Endothelial cell of umbilical vein (primary cell): Measurements from ENCODE around the gene ALDH2. TPM values are rescaled to one million over a fixed set of nuclear protein-coding genes. Genes with fewer than 3 reads are reported as not detected.

Experiments used
- BruUV-seq: library from RNA; stranded (reverse); fragments of 400-500 nt; replicated peaks from 2 replicates; lab custom pipeline; 2021; lab: Mats Ljungman, UMichigan
- CTCF ChIA-PET: fragments of 300-600, 350-600 bp; sonication (Branson Sonifier 250); formaldehyde crosslinking; loops from one replicate; lab custom pipeline; 2021; ENCODE audit warnings: antibody characterized with exemption, inconsistent platforms; lab: Charles Lee
- POLR2A ChIA-PET: fragments of 300-600, 350-600 bp; sonication (Branson Sonifier 250); formaldehyde crosslinking; loops from one replicate; lab custom pipeline; 2021; ENCODE audit warnings: antibody characterized with exemption, inconsistent platforms; lab: Charles Lee
- DNase-seq: peaks from one replicate; pipeline ENCODE4 v3.0.0-alpha.2; 2011; ENCODE audit warnings: low read depth, low spot score
- FAIRE-seq: peaks from 2 replicates; lab custom pipeline; 2011; peaks lifted over from hg19 to GRCh38; lab: Jason Lieb, UNC
- H2AFZ ChIP-seq: 2 replicates; pipeline ENCODE4 v1.6.0; 2012; ENCODE audit warnings: low read depth, low read length, control low read depth, inconsistent platforms
- H3K27ac ChIP-seq: 2 replicates; pipeline ENCODE4 v1.5.1; 2011; ENCODE audit warnings: low read depth, mild to moderate bottlenecking, control low read depth, low read length, moderate library complexity; ENCODE audit not compliant: insufficient read depth
- H3K27me3 ChIP-seq, 2 experiments: 2 replicates each; pipeline versions ENCODE4 v1.6.0 to v1.6.1; 2011; ENCODE audit warnings: low read length in 2 of 2, mixed read lengths in 1 of 2; ENCODE audit not compliant: control insufficient read depth in 2 of 2, insufficient read depth in 2 of 2
- H3K36me3 ChIP-seq, 2 experiments: 2 replicates in 1 of 2; 3 replicates in 1 of 2; pipeline ENCODE4 v1.5.1; 2011; ENCODE audit warnings: low read length in 2 of 2, mild to moderate bottlenecking in 1 of 2, moderate library complexity in 1 of 2; ENCODE audit not compliant: control insufficient read depth in 2 of 2, insufficient read depth in 2 of 2; ENCODE audit errors: extremely low read depth in 1 of 2
- H3K4me1 ChIP-seq: 3 replicates; pipeline ENCODE4 v1.5.1; 2011; ENCODE audit warnings: mild to moderate bottlenecking, low read length; ENCODE audit not compliant: control insufficient read depth, insufficient read depth; ENCODE audit errors: extremely low read depth
- H3K4me2 ChIP-seq: 2 replicates; pipeline ENCODE4 v1.6.1; 2011; ENCODE audit warnings: low read length, control low read depth, mixed read lengths; ENCODE audit not compliant: insufficient read depth
- H3K4me3 ChIP-seq, 3 experiments: fragments of 200-600 bp in 1 of 3; sonication (generic), shearing (Covaris generic) in 1 of 3; replicated peaks in 1 of 3; 2 replicates each; pipeline ENCODE4 v1.5.1; 2011 to 2016; ENCODE audit warnings: control low read depth in 3 of 3, low read length in 3 of 3, mild to moderate bottlenecking in 2 of 3, inconsistent platforms in 1 of 3, low read depth in 1 of 3, moderate library complexity in 1 of 3; ENCODE audit not compliant: insufficient read depth in 1 of 3
- H3K79me2 ChIP-seq: 2 replicates; pipeline ENCODE4 v1.6.0; 2012; ENCODE audit warnings: low read length, inconsistent platforms; ENCODE audit not compliant: control insufficient read depth, insufficient read depth
- H3K9ac ChIP-seq: replicated peaks from 2 replicates; pipeline ENCODE3; 2011; ENCODE audit warnings: low read length, control low read depth; ENCODE audit not compliant: insufficient read depth; ENCODE audit errors: extremely low read depth
- H3K9me1 ChIP-seq: replicated peaks from 3 replicates; pipeline ENCODE4 v1.6.0; 2011; ENCODE audit warnings: mild to moderate bottlenecking, low read length; ENCODE audit not compliant: control insufficient read depth, insufficient read depth; ENCODE audit errors: extremely low read depth
- H3K9me3 ChIP-seq: replicated peaks from 2 replicates; pipeline ENCODE4 v1.5.1; 2012; ENCODE audit warnings: low read length, inconsistent platforms; ENCODE audit not compliant: control insufficient read depth, insufficient read depth
- H4K20me1 ChIP-seq: replicated peaks from 2 replicates; pipeline ENCODE3; 2011; ENCODE audit warnings: mild to moderate bottlenecking, low read length; ENCODE audit not compliant: control insufficient read depth, insufficient read depth; ENCODE audit errors: extremely low read depth
- CTCF ChIP-seq, 2 donors: IDR thresholded peaks; 1 replicate in 1 of 2; 2 replicates in 1 of 2; pipeline ENCODE4 v1.5.1; 2011; ENCODE audit warnings: low read length in 2 of 2, mild to moderate bottlenecking in 2 of 2, moderate library complexity in 2 of 2, control low read depth in 1 of 2, inconsistent platforms in 1 of 2, low read depth in 1 of 2; ENCODE audit not compliant: insufficient read depth in 1 of 2; ENCODE audit errors: extremely low read depth in 1 of 2
- EZH2 ChIP-seq: IDR thresholded peaks from 2 replicates; pipeline ENCODE4 v1.6.1; 2012; ENCODE audit warnings: borderline replicate concordance, low read depth, mild to moderate bottlenecking, moderate library complexity, low read length, inconsistent platforms; ENCODE audit not compliant: severe bottlenecking
- FOS ChIP-seq: IDR thresholded peaks from 2 replicates; pipeline ENCODE4 v1.6.1; 2011; ENCODE audit warnings: mild to moderate bottlenecking, low read length, moderate library complexity, borderline replicate concordance; ENCODE audit not compliant: insufficient read depth
- GATA2 ChIP-seq: IDR thresholded peaks from 2 replicates; pipeline ENCODE4 v1.7.0; 2011; ENCODE audit warnings: low read depth, mild to moderate bottlenecking, moderate library complexity, mixed read lengths, low read length; ENCODE audit not compliant: insufficient read length, insufficient read depth
- JUN ChIP-seq: IDR thresholded peaks from 2 replicates; pipeline ENCODE4 v1.6.1; 2011; ENCODE audit warnings: borderline replicate concordance, low read depth; ENCODE audit not compliant: insufficient read length, insufficient read depth
- MAX ChIP-seq: IDR thresholded peaks from 2 replicates; pipeline ENCODE4 v1.6.1; 2011; ENCODE audit not compliant: insufficient read depth, insufficient read length
- MYC ChIP-seq: IDR thresholded peaks from one replicate; pipeline ENCODE4 v1.6.1; 2011; ENCODE audit warnings: mild to moderate bottlenecking, low read depth, low read length
- POLR2A ChIP-seq: IDR thresholded peaks from 2 replicates; pipeline ENCODE4 v1.6.1; 2012; ENCODE audit warnings: low read depth, mild to moderate bottlenecking, control low read depth, low read length
- POLR2AphosphoS5 ChIP-seq: IDR thresholded peaks from 2 replicates; pipeline ENCODE4 v1.6.1; 2012; ENCODE audit warnings: low read depth, mild to moderate bottlenecking, control low read depth, low read length, moderate library complexity; ENCODE audit not compliant: insufficient read depth
- dilution Hi-C: fragments of 300-500 bp; cut with MboI; formaldehyde crosslinking; loops from one replicate; pipeline ENCODE4 v1.15.0; 2019; ENCODE audit warnings: low sequenced_read_pairs; ENCODE audit not compliant: extremely low pct_ligation_motif_present
- intact Hi-C: fragments of 100-400 bp; cut with micrococcal nuclease; formaldehyde crosslinking; loops from one replicate; pipeline ENCODE4 v1.10.0; 2022
- polyA plus RNA-seq, 4 experiments: library from polyadenylated mRNA; depleted of rRNA in 3 of 4; stranded (reverse) in 3 of 4; unstranded in 1 of 4; fragments of >200 nt; gene quantifications; 2 replicates each; pipeline versions ENCODE4 v1.2.1 to v1.2.3, GENCODE V29; 2011 to 2012; ENCODE audit warnings: missing spikeins in 1 of 4
- total RNA-seq: library from RNA; stranded (reverse); gene quantifications from 2 replicates; pipeline ENCODE4 v1.2.3, GENCODE V29; 2021

Gene ALDH2
- total and polyA plus RNA-seq, 2 donors (not counting 3 experiments of a cell fraction or from before 2014, with no cell fraction given): 69.5 to 86.5 TPM

- FAIRE-seq (peak; percentile 85), DNase-seq (peak; percentile 97)
- Histone ChIP-seq H2AFZ (peak within 1 kb of the TSS; percentile 67), H3K36me3 (peaks cover 4% of the 10 kb centered on the region in 2 experiments), H3K4me2 (peak within 1 kb of the TSS; percentile 93), H3K27ac (peak within 1 kb of the TSS; percentile 83), H3K9me3 (no peaks in the 10 kb centered on the region), H4K20me1 (no peaks in the 10 kb centered on the region), H3K4me1 (peaks cover 17% of the 10 kb centered on the region), H3K9ac (peak within 1 kb of the TSS; percentile 87), H3K9me1 (no peaks in the 10 kb centered on the region), H3K27me3 (no peaks in the 10 kb centered on the region), H3K79me2 (peaks cover 68% of the 10 kb centered on the region), H3K4me3 (peak within 1 kb of the TSS; percentile 57 to 97 (median 77))
- BruUV-seq: no TSS peak
- TF ChIP-seq POLR2A: peak; percentile 97
- TF ChIP-seq MYC: peak; percentile 98
- peak; percentile 87 for TF ChIP-seq POLR2AphosphoS5
- peak; percentile 87 for TF ChIP-seq MAX
- TF ChIP-seq GATA2: no peak
- TF ChIP-seq EZH2: no peak
- TF ChIP-seq FOS: no peak
- TF ChIP-seq CTCF (IDR thresholded peaks at IDR 0.05; ENCODE audit: extremely low read depth in 1 of 2, insufficient read depth in 1 of 2, low read depth in 1 of 2, low read length in 2 of 2): no peak
- peak; percentile 76 for TF ChIP-seq JUN
- POLR2A ChIA-PET: interaction anchor here (0.6 to 1.1 kb wide), 2 partner anchors 27 to 664 kb away, joined by 4 read pairs; no protein-coding TSS in a partner anchor
- intact Hi-C loops (loop anchor here (5.0 to 10.0 kb wide), 2 partner anchors 170 to 573 kb away; partner anchors contain the start of genes ERP29, PTPN11 and TMEM116), dilution Hi-C loops (no loop called here)
- CTCF ChIA-PET: interaction anchor here (0.7 to 1.3 kb wide), 4 partner anchors 14 to 545 kb away, joined by 3 to 5 read pairs (median 3); no protein-coding TSS in a partner anchor
Observed at GRCh38 chr12:111841750-111842555, 75.2 kb downstream of the ALDH2 start, which contains the start of gene MAPKAPK5. TSS of gene MAPKAPK5 (plus strand) at chr12:111842228. CDS start at chr12:111842734, 506 bp downstream.
